HG03060 (cell line): ENCODE measurements around the gene PIP5K1B.

Experiments
- ATAC-seq: cut with Tn5 transposase; IDR thresholded peaks from one replicate; pipeline ENCODE4 v1.9.1; 2021; ENCODE audit warnings: low read depth, moderate number of reproducible peaks; ENCODE audit not compliant: unreplicated experiment

The PIP5K1B gene

GRCh38 chr9:68707801-68708488, 2.9 kb downstream of the PIP5K1B start:
- ATAC-seq, result no peak

DNA sequence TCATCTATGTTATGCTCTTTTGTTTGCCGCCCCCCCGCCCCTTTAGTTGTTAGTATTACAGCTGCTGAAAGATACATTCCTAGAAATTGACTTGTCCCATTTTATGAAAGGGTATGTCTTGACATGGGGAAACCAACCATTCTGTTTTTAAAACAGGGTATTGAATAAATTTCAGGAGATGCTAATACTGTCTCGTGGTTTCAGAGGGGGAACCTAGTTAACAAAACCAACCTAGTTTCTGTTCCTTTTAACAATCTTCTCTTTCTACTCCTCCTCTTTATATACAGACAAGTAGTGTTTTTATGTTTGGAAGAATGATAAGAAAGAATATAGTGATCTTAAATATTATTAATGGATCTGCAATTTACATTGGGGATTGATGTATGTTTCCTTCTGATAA, 3.5 kb downstream of the PIP5K1B start:
- ATAC-seq, result no peak

DNA sequence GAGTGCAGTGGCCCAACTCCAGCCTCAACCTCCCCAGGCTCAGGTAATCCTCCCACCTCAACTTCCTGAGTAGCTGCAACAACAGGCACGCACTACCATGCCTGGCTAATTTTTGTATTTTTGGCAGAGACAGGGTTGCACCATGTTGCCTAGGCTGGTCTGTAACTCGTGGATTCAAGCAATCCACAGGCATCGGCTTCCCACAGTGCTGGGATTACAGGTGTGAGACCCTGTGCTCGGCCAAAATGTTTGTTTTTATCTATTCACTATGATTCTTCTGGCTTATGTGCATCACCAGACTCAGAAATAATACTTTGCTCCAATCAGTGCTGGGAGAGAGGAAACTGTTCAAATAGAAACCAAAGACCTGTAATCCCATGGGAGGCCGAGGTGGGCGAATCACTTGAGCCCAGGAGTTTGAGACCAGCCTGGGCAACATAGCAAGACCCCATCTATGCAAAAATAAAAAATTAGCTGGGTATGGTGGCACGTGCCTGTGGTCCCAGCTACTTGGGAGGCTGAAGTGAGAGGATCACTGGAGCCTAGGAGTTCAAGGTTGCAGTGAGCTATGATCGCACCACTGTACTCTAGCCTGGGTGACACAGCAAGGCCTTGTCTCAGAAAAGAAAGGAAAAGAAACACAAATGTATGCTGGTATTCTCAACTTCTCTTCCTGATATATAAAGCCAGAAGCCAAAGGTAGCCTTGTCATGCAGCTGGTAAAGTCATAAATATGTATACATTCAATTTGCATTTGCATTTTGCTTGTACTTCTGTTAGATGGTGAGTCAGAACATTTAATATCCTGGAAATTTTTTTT, 4.5 kb downstream of the PIP5K1B start:
- no peak for ATAC-seq

DNA sequence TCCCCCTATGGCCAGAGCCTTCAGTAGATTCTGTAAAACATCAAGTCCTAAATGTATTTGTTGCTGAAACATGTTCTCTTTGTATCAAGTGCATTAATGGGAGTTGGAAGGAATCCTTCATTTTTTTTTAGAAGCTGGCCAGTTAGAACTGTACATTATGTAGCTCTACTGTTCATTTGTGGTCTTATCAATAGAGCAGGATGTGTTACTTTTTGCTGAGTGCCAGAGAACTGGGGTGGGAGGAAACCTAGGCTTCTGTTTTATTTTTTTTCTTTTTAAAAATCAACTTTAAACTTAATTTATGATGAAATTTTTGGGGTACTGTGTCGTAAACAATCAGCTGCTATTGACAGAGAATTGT, 5.1 kb downstream of the PIP5K1B start:
- ATAC-seq, result no peak

DNA sequence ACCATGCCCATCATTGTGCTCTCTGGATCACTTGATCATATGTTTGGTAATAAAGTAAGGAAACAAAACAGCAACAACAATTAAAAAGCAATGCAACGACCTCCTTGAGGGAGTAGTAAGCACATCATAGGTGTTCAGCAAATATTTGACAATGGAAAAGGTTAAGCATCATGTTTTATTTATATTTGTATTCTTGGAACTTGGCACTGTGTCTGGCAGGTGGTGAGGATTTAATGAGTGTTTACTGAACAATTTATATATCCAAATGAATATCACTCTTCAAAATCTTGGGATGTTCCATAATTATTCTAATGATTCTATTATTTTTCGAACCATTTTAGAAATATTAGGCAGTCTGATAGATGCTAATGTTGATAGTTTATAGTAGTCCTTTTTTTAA, 6.2 kb downstream of the PIP5K1B start:
- ATAC-seq, result no peak

DNA sequence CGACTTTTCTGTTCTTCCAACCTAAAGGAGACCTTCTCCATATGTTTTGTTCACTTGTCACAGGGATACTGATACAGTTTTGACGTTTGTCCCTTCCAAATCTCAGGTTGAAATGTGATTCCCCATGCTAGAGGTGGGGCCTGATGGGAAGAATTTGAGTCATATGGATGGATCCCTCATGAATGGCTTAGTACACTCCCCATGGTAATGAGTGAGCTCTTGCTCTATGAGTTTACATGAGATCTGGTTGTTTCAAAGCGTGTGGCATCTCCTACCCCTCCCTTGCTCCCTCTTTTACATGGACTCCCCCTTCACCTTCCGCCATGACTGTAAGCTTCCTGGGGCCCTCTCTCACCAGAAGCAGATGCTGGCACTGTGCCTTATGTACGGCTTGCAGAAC, 6.9 kb downstream of the PIP5K1B start:
- no peak for ATAC-seq

- ATAC-seq, result no peak
These were observed 9.6 kb downstream of the PIP5K1B start for GRCh38 chr9:68714416-68715180.

GRCh38 chr9:68715181-68715456, 10.1 kb downstream of the PIP5K1B start:
- no peak for ATAC-seq

GRCh38 chr9:68717552-68718443, 12.8 kb downstream of the PIP5K1B start:
- no peak for ATAC-seq

GRCh38 chr9:68719847-68720246, 14.8 kb downstream of the PIP5K1B start:
- no peak for ATAC-seq

DNA sequence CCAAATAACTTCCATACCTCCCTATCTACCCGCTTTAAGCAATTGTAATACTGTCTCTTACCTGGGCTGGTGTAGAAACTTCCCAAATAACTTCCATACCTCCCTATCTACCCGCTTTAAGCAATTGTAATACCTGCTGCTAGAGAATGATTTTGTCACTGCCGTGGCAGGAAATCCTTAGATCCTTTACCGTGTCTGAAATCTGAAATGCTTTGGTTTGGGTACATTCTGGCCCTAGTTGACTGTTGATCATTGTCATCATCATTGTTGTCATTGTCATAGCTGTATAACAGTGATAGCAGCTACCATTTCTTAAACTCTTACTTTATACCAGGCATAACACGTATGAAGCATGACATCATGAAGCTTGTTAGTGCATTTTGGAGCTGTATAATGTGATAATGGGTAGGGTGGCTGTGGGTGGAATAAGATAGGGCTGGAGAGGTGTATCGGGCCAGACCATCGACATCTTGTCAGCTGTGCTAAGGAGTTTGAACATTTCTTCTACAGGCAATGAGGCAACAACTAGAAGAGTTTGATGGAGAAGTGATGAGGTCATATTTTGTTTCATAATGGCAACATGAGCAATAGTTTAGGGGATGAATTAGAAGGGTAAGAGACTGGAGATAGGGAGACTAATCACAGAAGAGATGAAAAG, 15.7 kb downstream of the PIP5K1B start:
- no peak for ATAC-seq

- no peak for ATAC-seq
These were observed 16.8 kb downstream of the PIP5K1B start for GRCh38 chr9:68721666-68722330.

- ATAC-seq, result no peak
These were observed 20.0 kb downstream of the PIP5K1B start for GRCh38 chr9:68725070-68725469.

GRCh38 chr9:68726489-68726888, 21.4 kb downstream of the PIP5K1B start:
- ATAC-seq, result no peak

- no peak for ATAC-seq
These were observed 22.6 kb downstream of the PIP5K1B start for GRCh38 chr9:68727636-68728035.

- ATAC-seq, result no peak
These were observed 23.7 kb downstream of the PIP5K1B start for GRCh38 chr9:68728731-68729130.

DNA sequence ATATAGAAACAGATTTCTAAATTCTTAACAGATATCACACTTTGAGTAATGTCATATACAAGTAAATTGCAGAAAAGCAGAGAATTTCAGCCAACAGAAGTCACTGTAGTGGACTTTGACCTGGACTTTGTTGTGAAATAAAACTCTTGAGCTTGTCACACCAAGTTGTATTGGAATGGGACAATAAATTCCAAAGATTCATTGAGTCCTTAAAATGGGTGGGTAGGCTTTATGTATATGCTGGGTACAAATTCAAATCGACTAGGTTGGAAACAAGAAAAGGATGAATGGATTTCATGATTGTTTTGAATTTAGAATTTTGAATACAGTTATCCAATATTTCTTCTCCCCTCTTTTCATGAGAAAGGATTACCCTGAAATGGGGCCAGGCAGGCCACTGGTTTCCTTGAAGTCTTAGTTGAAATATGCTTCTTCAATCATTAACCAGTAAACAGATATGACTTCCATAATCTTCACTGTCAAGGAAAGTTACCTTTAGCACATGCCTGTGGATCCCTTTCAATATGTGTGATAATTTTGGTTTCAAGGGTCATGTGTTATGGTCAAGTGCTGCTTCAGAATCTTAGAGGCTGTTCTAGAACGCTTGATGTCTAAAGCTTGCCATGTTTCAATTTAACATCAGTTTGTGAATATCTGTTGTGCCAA, 25.7 kb downstream of the PIP5K1B start:
- no peak for ATAC-seq

DNA sequence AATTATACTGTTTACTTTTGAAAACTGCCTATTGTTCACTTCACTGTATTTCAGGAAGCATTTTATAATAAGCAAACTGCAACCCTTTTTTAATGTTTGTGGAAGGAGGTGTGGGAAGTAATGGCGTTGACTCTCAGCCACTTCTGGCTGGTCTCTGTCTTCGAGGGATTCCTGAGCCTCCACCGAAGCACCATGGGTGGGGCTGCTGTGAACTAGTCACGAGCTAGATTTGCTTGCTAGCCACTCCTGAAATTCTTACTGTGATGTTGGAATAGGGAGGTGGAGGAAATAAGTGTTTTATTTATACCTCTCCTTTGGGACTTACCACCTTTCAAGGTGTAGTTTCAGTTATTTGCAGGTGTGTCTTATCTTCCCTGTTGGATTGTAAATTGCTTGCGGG, 26.8 kb downstream of the PIP5K1B start:
- ATAC-seq, result no peak

DNA sequence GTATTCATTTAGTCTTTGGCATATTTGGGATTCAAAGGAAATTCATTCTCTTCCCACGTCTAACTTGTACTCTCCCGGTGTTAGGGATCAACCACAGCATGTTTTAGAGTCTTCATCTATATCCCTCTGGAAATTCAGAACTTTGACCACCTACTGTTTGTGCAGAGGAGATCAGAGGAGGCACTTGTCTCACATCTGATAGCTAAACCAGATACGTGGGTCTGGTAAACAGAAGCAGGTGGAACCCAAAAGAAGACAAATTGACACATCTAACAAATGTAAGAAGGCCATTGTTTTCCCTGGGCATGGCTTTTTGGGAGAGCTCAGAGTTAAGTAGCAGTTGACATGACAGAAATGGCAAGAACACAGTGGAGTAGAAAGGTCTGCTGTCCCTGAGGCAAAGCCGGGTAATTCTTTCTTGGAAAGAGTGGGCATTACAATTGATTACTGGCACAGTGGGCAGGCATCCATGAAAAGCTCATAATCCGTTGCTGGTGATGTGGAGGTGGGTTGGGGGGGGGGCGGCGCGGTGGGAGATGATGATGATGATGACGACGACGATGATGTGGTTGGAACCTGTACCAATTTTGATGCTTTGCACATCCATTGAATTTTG, 27.5 kb downstream of the PIP5K1B start:
- ATAC-seq, result no peak
